KOPT-K1 (cell line): ENCODE data around the gene MUC22.
"Not testable (repeated sequence)": the region's sequence is repeated elsewhere in the genome, so short reads cannot be mapped to it uniquely, and the experiment has no call there.

ENCODE experiments used
- H3K27ac ChIP-seq: fragments of 200-600 bp; sonication (generic); 2 replicates; pipeline ENCODE4 v1.5.1; 2016; ENCODE audit warnings: antibody characterized with exemption, mild to moderate bottlenecking, low read depth, low read length; ENCODE audit not compliant: poor library complexity, severe bottlenecking
- H3K36me3 ChIP-seq: fragments of 200-600 bp; sonication (generic); 2 replicates; pipeline ENCODE4 v1.5.1; 2017; ENCODE audit warnings: antibody characterized with exemption, mild to moderate bottlenecking, low read length, moderate library complexity; ENCODE audit not compliant: insufficient read depth
- H3K9me3 ChIP-seq: fragments of 200-600 bp; sonication (generic); 2 replicates; pipeline ENCODE4 v1.5.1; 2017; ENCODE audit warnings: antibody characterized with exemption, low read length, mild to moderate bottlenecking; ENCODE audit not compliant: insufficient read depth, poor library complexity, severe bottlenecking

MUC22 gene

DNA sequence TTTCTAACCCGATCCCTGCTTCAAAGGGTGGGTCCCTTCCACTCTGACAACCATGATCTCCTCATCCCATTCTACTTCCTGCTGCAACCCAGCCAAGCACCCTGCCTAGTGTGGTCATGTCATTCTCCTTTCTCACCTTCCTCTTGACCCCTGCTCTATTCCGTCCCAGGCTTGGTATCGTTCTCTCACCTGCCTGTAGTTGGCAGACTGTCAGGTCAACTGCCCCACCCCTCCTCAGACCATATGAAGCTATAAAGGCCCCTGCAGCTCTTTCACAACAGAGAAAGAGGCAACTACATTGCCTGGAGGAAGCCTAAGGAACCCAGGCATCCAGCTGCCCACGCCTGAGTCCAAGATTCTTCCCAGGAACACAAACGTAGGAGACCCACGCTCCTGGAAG, 26.8 kb upstream of the MUC22 start, which contains the start of gene MUC21:
Gene MUC21, plus strand, starts transcription at position 280 of the 400 bp plus-strand sequence. CDS start 241 bp downstream, outside the sequence.
- H3K9me3 ChIP-seq, result no peaks in the 10 kb centered on the region
- H3K36me3 ChIP-seq, result no peaks in the 10 kb centered on the region
- H3K27ac ChIP-seq, result no peak within 1 kb of the TSS

DNA sequence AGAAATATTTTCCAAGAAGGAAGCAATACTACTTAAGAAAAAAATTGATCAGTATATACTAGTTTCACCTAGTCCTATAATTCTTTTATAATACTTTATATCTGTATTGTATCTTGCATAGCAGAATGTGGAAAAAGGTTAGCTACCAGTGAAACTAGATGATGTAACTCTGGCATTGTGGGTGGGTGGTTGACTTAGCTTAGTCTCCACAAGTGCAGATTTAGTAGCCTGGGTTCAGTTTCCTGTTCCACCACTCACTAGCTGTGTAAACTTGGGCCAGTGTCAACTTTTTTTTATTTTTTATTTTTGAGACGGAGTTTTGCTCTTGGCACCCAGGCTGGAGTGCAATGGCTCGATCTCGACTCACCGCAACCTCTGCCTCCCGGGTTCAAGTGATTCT, 24.8 kb upstream of the MUC22 start:
- H3K36me3 ChIP-seq, result no peaks in the 10 kb centered on the region

DNA sequence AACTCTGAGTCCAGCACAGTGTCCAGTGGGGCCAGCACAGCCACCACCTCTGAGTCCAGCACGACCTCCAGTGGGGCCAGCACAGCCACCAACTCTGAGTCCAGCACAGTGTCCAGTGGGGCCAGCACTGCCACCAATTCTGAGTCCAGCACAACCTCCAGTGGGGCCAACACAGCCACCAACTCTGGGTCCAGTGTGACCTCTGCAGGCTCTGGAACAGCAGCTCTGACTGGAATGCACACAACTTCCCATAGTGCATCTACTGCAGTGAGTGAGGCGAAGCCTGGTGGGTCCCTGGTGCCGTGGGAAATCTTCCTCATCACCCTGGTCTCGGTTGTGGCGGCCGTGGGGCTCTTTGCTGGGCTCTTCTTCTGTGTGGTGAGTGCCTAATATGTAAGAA, 23.0 kb upstream of the MUC22 start:
- H3K9me3 ChIP-seq, result no peaks in the 10 kb centered on the region
- H3K27ac ChIP-seq, result no peak overlapping the region
- no peaks in the 10 kb centered on the region for H3K36me3 ChIP-seq

More for the DNA sequence above, 24.8 kb upstream of the MUC22 start:
- no peak overlapping the region for H3K27ac ChIP-seq
- no peaks in the 10 kb centered on the region for H3K9me3 ChIP-seq

DNA sequence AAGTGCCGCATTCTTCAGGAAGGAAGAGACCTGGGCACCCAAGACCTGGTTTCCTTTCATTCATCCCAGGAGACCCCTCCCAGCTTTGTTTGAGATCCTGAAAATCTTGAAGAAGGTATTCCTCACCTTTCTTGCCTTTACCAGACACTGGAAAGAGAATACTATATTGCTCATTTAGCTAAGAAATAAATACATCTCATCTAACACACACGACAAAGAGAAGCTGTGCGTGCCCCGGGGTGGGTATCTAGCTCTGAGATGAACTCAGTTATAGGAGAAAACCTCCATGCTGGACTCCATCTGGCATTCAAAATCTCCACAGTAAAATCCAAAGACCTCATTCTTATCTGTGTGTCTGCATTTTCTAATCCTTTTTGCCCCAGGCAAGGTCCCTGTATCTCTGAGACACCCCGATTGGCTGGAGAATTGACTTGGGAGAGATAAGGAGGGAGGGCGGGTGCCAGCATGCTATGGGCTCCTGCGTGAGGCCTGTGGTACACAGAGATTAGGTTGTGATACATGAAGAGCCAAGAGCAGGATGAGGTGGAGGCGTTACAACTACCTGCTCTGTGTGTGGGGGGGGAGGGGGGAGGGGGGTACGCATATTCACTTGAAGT, 22.0 kb upstream of the MUC22 start:
- Histone ChIP-seq H3K27ac (no peak overlapping the region), H3K9me3 (no peaks in the 10 kb centered on the region), H3K36me3 (no peaks in the 10 kb centered on the region)

DNA sequence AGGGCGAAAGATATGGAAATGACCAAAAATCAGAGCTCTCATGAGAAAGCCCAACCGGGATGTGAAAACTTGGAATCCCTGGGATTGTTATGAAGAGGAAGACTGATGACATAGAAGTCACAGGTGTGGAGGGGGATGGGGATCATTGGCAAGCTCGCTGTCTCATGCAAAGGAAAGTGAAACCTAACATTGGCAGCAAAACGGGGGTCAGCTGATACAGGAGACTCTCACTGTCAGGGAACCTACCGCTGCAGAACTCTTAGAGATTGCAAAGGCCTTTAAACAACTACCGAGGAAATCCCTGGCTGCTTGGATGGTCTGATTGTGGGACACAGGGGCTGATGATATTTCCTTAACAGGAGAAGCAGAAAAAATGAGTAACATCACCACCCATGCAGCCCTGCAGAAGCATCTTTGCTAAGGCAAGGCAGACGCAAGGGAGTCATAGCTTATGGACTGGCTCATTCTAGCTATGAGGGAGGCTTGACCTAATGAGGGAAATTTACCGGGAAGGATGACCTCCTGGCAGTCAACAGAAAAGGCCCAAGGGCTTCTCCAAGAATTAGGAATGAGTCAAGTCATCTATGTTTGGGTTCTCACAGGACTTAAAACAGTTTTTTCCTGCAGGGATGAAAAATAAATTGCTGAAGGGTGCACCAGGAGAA, 19.7 kb upstream of the MUC22 start:
- Histone ChIP-seq H3K36me3 (no peaks in the 10 kb centered on the region), H3K9me3 (no peaks in the 10 kb centered on the region), H3K27ac (peak overlapping the region; percentile 36)

DNA sequence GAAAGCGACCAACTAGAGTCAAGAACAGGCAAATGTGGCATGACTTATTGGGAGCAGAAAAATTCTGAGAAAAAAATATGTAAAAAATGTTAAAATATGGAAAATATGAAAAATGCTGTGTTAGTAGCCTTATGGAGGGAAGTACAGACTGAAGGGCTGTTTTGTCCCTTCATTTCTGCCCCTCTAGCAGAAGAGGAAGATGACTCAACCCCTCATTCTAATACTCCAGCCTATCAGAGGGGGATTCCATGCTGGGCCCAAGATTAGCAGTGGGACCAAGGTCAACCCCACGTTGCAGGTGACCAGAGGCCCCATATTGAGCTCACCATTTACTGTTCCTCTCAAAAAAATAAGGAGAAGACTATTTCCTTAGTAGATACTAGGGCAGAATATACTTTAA, 18.4 kb upstream of the MUC22 start:
- Histone ChIP-seq H3K9me3 (no peaks in the 10 kb centered on the region), H3K27ac (no peak overlapping the region), H3K36me3 (no peaks in the 10 kb centered on the region)

DNA sequence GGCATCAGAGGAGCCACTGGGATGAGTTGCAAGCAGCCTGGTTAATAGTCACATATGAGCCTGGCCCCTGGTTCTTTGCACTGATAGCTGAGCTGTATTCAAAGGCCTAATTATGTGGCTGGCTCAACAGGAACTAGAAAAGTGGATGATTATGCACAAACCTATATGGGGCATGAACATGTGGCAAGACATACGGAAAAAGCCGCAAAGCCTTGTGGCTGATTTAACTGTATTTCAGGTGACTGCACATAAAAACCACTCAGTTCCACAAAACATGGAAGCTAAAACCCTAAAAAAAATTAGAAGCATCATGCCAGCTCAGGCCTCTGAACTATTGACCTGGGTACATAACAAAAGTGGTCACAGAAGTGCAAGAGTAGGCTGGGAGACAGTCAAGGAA, 13.0 kb upstream of the MUC22 start:
- Histone ChIP-seq H3K9me3 (no peaks in the 10 kb centered on the region), H3K27ac (no peak overlapping the region), H3K36me3 (no peaks in the 10 kb centered on the region)

DNA sequence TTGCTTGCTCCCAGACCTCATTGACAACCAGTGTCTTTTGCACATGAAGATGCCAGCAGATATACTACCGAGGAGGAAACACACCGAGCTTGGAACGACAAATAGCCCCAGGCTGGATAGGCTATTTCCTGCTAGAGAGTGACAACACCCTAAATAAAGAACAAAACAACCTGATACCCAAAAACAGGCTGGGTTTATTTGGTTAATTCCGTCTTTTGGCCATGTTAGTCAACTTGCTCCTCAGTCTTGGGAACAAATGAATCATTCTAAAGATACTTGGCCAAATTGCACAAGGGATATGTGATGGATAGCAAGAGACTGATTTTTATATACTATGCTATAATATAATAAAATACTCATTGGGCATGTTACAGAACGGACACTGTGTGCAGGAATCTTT, 11.5 kb upstream of the MUC22 start:
- Histone ChIP-seq H3K9me3 (no peaks in the 10 kb centered on the region), H3K27ac (no peak overlapping the region), H3K36me3 (no peaks in the 10 kb centered on the region)

DNA sequence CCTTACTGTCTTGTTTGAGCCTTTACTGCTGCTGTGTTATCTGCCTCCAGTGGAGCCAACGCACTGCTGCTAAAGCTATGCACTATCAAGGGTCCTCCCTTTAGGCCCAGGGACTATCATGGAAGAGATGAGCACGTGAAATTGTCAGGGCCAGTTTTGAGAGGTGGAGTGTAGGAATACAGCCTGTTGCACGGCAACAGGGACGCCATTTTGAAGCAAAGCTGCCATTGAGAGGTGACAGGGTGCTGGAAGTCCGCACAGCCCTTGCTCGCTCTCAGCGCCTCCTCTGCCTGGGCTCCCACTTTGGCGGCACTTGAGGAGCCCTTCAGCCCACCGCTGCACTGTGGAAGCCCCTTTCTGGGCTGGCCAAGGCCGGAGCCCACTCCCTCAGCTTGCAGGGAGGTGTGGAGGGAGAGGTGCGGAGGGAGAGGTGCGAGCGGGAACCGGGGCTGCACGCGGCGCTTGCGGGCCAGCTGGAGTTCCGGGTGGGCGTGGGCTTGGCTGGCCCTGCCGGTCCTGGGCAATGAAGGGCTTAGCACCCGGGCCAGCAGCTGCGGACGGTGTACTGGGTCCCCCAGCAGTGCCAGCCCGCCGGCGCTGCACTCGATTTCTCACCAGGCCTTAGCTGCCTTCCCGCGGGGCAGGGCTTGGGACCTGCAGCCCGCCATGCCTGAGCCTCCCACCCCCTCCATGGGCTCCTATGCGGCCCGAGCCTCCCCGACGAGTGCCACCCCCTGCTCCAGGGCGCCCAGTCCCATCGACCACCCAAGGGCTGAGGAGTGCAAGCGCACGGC, 10.0 kb upstream of the MUC22 start:
- not testable (repeated sequence) for H3K9me3 ChIP-seq, H3K36me3 ChIP-seq, H3K27ac ChIP-seq

DNA sequence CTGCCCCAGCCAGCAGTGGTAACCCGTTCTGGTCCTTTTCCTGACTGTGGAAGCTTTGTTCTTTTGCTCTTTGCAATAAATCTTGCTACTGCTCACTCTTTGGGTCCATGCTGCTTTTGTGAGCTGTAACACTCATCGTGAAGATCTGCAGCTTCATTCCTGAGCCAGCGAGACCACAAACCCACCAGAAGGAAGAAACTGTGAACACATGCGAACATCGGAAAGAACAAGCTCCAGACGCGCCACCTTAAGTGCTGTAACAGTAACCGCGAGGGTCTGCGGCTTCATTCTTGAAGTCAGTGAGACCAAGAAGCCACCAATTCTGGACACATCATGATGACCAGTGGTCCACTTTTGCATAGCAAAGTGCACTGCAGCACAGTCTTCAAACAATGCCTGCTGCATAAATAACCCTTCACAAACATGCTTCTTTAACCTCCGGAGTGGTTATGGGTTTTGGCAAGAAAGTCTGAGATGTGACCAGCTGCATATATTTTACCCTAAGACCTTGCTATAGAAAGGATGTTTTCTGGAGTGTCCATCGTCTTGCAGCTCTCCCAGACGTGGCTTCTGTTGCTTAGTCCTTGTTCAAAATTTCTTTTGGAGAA, 8.9 kb upstream of the MUC22 start:
- no peaks in the 10 kb centered on the region for H3K9me3 ChIP-seq
- no peak overlapping the region for H3K27ac ChIP-seq
- H3K36me3 ChIP-seq, result no peaks in the 10 kb centered on the region

DNA sequence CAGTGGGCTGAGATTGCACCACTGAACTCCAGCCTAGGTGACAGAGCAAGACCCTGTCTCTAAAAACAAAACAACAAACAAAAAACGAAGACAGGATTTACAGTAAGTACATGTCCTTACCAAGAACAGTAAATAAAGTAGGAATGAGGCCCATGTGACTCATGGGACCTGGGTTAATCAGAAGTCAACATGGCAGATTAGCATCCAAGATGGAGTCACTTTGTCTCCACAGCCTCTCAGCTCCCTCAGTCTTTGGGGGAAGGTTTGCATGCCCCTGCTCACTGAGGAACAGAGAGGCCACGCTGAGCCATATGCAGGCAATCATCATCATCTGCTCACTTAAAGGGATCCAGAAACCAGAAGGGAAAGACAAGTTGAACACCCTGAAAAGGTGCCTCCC, 7.8 kb upstream of the MUC22 start:
- Histone ChIP-seq H3K27ac (no peak overlapping the region), H3K36me3 (no peaks in the 10 kb centered on the region), H3K9me3 (no peaks in the 10 kb centered on the region)

DNA sequence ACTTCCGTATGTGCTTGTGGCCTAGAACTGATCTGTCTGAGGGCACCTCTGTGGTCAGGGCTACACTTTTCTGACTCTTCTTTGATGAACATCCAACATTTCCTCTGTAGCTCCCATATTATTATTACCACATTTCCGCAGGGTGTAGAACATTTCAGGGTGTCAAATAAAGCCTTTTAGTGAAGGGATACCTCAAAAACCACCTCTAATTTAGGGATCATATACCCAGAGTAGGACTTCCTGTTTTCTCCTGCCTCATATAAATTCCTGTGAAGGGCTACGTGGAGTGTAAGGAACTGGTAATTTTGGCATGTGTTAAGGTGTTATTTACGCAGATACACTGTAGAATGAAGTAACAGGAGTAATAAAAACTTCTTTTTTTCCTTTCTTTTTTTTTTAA, 5.5 kb upstream of the MUC22 start:
- H3K27ac ChIP-seq, result no peak overlapping the region
- no peaks in the 10 kb centered on the region for H3K36me3 ChIP-seq
- H3K9me3 ChIP-seq, result no peaks in the 10 kb centered on the region

DNA sequence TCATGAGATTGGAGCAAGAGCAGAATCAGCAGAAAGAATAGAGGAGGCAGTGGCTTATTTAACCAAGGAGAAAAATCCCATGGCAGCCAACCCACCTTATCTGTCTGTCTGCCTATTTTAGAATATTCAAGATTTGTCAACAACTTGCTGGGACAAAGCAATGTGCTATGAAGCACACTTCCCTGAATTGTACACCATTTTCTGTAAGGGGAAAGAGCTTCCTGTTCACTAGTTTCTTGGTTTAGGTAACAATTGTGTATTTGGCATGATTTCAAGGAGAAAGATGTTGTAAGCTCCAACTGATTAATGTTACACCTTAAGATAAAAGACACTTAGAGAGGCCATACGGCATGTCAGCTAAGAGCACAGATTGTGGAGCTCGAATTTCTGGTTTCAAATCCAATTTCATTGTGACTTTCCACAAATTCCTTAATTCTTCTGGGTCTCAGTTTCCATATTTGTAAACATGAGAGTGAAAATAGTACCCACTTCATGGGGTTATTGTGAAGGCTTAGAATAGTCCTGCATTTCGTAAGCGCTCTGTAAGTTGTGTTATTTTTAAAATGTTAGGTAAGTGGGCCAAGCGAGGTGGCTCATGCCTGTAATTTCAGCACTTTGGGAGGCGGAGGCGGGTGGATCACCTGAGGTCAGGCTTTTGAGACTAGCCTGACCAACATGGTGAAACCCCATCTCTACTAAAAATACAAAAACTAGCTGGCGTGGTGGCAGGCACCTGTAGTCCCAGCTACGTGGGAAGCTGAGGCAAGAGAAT, 4.8 kb upstream of the MUC22 start:
- no peaks in the 10 kb centered on the region for H3K36me3 ChIP-seq
- H3K27ac ChIP-seq, result no peak overlapping the region
- no peaks in the 10 kb centered on the region for H3K9me3 ChIP-seq

DNA sequence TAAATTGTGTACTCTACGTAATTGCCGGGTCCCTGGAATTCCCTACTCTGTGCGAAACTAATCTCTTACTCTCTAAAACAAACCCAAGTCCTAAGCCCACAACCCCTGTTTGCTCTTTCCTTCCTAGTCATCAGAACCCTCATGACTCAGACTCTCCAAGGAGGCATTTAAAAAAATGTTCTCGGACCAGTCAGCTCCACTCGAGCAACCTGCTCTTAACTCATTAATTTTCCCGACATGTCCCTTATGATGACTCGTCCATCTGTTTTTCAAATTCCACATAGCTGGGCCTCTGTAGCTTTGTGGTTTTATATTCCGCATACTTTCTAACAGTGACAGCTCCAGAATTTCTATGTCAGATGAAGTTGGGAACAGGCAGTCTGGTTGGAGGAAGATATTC, 2.6 kb upstream of the MUC22 start:
- H3K27ac ChIP-seq, result no peak overlapping the region
- no peaks in the 10 kb centered on the region for H3K36me3 ChIP-seq
- no peaks in the 10 kb centered on the region for H3K9me3 ChIP-seq

DNA sequence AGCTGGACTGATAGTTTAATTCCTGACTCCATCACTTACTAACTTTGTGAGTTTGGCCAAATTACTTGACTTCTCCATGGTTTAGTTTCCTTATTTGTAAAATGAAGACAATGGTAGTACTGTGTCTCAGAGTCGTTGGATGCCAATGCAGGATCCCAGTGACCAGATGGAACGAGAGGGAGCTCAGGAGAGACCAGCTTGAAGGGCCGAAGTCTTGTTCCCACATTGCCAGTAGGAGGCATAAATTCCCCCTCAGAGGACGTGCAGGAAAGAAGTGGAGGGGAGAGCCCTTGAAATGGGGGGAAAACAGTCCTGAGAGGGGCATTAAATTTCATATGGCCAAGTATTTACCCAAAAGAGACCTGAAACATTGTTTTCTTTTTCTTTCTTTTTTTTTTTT, 2.1 kb upstream of the MUC22 start:
- no peaks in the 10 kb centered on the region for H3K36me3 ChIP-seq
- no peaks in the 10 kb centered on the region for H3K9me3 ChIP-seq
- H3K27ac ChIP-seq, result no peak overlapping the region
